PC-3 (cell line): Measurements from ENCODE around the gene MYO5B.

Experiments
- EZH2phosphoT487 ChIP-seq: fragments of 300-600 bp; sonication (generic); IDR thresholded peaks from 2 replicates; pipeline ENCODE4 v1.6.1; 2018; ENCODE audit warnings: mild to moderate bottlenecking, antibody characterized with exemption, low read length, borderline replicate concordance
- TF ChIP-seq, protein P1 (sequence below): fragments of 300-600 bp; sonication (generic); conservative IDR thresholded peaks from 2 replicates; pipeline ENCODE4 v1.5.1; 2017; ENCODE audit warnings: antibody characterized with exemption, low read depth, mild to moderate bottlenecking, low read length

- TF ChIP-seq, protein P1, sequence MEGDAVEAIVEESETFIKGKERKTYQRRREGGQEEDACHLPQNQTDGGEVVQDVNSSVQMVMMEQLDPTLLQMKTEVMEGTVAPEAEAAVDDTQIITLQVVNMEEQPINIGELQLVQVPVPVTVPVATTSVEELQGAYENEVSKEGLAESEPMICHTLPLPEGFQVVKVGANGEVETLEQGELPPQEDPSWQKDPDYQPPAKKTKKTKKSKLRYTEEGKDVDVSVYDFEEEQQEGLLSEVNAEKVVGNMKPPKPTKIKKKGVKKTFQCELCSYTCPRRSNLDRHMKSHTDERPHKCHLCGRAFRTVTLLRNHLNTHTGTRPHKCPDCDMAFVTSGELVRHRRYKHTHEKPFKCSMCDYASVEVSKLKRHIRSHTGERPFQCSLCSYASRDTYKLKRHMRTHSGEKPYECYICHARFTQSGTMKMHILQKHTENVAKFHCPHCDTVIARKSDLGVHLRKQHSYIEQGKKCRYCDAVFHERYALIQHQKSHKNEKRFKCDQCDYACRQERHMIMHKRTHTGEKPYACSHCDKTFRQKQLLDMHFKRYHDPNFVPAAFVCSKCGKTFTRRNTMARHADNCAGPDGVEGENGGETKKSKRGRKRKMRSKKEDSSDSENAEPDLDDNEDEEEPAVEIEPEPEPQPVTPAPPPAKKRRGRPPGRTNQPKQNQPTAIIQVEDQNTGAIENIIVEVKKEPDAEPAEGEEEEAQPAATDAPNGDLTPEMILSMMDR = no peak
- TF ChIP-seq EZH2phosphoT487 = no peak
Measured at GRCh38 chr18:50179465-50179864, 15.5 kb downstream of the MYO5B start.
